NCI-H1105 treated with DMSO at 0.1 percent for 48 hours (cell line): ENCODE results near the gene GLIS1.

Source experiments
- DNase-seq: peaks from one replicate; lab custom pipeline; 2025; lab: John Stamatoyannopoulos, UW

Gene GLIS1

DNA sequence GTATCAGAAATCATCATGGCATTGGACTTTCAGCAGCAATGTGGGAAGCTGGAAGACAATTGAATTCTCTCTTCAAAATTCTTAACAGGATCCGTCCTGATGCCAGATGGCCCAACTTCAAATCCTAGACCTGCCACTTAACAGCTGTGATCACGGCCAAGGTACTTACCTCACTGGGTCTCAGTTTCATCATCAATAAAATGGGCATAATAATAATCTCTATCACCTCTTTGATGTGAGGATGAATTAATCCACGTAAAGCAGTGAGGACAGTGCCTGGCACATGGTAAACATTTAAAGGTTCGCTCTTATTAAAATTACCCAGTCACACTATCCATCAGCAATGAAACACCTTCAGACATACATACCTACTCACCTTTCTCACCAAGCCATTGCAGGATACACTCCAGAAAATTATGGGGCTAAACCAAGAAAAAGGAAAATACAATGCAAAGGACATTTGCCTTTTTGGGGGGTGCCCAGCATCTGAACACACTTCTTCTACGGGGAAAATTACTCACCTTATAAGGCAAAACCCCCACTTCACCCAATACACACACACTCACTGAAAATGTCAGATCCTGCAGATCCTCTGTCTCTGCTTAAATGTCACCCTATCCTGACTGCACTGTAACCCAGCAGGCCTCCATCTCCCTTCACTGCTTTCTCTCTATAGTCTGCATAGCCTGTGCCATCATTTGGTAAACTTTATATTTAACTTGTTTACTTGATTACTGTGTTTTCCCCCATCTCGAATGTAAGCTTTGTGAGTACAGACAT, 21.7 kb downstream of the GLIS1 start:
- DNase-seq, result no peak

DNA sequence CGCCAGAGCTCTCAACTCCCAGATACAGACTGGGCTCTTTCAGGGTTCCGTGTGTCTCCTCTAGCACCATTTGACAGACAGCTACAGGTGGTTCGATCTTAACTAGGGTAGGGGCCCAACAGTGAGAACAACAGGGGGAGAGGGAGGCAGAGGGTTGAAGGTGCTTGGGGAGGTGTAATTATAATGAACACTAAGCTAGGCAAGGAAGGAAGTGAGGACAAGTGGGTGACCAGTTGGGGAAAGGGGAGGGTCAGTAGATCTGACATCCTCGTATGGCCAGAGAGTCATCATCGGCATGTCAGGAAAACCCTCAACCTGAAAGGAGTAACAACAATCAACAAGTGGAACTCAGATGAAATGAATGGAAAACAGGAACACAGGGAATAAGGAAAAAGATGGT, 22.8 kb downstream of the GLIS1 start:
- DNase-seq, result no peak

DNA sequence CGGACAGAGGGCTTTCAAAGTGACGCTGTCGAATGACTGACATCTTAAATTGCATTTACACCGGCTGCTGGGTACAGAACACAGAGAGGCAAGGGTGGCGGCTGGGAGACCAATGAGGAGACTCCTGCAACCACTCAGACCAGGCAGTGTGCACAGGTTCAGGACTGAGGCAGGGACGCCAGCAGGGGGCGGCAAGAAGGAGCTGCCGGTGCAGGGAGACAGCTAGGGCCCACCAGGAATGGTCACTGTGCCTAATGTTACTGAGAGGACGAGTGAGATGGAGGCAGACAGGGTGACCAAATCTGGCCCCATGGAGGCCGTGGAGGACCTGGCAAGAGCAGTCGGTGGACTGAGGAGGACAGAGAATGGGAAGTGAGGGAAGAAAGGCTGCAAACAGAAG, 23.5 kb downstream of the GLIS1 start:
- DNase-seq, result no peak

DNA sequence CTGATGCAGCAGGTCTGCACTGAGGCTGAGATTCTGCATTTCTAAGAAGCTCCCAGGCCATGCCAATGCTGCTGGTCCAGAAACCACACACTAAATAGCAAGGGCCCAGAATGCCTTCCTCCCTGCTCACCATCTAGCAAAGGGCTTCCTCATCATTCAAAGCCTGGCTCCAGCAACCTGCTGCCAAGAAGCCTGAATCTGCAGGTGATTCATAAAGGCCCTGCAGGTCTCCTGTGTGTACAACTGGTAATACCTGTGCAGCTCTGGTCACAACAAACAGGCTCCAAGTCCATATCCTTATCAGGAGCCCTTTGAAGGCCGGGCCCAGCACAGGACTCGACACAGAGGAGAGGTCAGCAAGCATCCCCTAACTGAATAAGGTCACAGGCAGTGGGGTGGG, 26.7 kb downstream of the GLIS1 start:
- no peak for DNase-seq

DNA sequence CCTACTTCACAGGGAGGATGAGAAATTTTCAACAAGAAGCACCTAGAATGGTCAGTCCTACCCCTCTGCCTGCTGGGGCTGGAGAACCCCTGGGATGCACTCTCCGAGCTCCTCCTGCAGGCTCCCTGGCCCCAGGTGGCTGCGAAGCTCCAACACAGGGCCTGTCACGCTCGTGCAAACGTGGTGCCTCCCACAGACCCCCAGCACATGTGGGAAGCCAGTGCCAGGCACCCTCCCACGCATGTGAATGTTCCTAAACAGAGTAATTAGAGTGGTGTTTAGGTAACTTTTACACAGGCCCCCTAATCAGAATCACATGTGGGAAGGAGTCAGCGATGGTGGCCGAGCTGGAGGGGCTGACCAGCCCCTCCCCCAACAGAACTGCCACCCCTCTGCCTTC, 28.4 kb downstream of the GLIS1 start:
- DNase-seq, result no peak

DNA sequence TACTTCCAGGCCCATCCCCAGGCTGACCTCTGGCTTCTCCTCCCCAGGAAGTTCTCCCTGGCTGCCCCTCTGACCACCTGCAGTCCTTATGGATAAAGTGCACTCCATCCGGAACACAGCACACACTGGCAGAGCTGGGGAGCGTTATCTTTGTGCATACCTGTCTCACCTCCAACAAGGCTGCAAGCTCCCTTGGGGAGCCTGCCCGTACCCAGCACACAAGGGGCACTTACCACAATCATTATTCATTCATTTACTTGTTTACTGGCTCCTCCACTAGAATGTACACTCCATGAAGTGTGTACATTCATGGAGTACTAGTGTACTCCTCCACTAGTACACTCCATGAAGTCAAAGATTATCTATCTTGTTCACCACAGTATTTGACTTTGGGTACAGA, 30.3 kb downstream of the GLIS1 start:
- no peak for DNase-seq

DNA sequence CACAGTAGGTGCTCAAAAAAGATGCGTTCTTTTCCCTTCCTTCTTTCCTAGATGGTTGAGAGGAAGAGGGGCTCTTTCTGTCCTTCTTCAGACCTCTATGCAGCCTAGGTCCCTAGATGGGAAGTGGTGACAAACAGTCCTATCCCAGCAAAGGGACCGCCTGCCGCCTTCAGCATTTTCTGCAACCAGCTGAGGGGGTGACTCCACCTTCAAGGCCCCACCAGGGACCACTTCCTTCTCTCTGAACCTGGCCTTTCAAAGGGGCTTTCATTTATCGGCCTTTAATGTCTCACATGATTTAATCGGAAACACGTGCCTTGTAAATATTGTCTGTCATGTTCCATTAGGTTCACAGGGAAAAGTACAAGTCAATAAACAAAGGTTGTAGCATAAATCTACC, 32.6 kb downstream of the GLIS1 start:
- DNase-seq, result no peak

DNA sequence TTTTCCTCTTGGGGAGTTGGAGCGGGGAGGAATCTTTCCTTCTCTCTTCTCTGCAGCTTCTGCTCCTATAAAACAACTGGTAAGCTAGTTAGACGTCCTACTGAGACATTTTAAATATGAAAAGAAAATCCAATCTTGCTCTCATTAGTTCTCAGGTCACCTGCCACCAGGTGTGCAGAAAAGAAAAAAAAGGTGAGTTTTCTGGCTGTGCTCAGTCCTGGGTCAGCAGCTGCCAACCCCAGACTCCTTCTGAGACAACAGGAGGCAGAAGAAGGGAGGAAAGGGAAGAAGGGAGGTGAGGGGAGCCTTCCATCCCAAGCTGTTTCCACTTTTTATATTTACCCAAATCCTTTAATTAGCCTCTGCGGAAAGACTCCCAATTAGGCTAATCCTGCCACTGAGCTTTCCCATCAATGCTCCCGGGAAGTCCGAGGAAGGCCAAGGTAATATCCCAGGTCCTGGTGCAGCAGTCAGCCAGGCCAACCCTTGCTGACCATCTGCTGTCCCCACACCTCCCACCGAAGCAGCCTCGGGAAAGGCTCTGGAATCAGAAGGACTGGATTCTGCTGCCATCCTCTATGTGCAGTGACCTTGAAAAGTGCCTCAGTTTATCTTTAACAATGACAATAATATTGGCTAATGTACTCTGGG, 33.4 kb downstream of the GLIS1 start:
- no peak for DNase-seq

DNA sequence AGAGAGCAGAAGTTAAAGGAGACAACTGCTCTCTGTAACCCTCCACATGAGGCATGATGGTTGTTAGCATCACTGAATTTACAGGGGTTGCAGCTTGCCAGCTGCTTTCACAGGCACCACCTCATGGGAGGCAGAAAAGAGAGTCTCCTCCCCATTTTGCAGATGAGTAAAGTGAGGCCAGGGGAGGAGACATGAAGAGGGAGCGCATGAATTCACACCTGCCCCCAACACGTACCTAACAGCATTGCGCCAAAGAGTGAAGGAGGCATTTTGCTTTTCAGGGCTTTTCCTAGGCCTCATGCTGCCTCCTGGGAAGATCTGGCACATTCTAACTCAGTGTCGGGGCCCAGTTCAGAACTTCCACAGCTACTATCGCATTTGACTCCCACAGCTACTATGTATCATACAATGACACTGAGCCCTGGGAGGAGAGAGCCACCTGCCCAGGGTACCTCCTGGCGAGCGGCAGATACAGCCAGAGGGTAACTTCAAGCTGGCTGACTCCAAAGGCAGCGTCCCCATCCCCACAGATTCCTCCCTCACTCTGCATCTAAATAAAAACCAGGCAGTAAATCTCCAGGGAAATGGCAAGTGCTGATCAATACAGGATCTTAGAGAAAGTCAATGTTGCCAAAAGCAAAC, 34.0 kb downstream of the GLIS1 start:
- no peak for DNase-seq

DNA sequence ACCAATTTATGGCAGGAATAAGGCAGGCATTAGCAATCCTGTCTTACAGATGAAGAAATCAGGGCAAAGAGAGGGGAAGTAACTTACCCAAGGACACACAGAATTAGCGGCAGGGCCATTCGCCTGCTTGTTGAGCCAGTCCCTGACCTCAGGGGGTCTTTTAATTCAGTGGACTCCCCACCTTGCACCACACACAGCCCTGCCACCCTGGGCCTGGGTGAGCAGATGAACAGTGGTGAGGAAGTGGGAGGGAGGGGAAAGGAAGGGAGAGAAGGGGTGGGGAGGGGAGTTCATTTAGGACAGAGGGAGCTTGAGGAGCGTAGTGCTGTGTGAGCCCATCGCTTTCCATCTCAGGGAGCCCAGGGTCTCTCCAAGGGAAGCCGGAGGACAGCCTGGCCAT, 34.7 kb downstream of the GLIS1 start:
- DNase-seq, result no peak

DNA sequence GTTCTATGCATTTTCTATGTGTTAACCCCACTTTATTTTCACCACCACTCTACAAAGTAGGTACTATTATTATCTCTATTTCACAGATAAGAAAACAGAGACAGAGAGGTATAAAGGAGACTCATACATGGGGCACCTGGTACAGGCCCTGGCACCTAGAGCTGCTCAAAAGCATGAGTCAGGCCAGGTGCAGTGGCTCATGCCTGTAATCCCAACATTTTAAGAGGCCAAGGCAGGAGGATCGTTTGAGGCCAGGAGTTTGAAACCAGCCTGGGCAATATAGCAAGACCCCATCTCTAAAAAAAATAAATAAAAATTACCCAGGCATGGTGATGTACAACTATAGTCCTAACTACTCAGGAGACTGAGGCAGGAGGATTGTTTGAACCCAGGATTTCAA, 35.8 kb downstream of the GLIS1 start:
- DNase-seq, result no peak

DNA sequence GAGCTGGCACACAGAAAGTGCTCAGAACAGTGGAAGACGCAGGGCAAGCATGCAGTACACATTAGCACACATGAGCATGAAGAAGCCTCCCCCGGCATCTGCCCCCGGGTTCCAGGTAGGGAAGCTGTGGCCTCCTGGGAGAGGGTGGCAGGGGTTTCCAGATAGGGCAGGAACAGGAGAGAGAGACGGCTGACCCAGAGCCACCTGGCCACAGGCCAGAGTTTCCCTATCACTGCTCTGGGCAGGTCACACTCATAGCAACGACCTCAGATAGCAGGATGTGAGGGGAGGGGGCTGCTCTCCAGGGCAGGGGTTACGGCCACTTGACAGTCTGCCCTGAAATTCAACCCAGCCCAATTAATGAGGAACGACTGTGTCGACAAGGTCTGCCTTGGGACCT, 36.6 kb downstream of the GLIS1 start:
- DNase-seq, result no peak

DNA sequence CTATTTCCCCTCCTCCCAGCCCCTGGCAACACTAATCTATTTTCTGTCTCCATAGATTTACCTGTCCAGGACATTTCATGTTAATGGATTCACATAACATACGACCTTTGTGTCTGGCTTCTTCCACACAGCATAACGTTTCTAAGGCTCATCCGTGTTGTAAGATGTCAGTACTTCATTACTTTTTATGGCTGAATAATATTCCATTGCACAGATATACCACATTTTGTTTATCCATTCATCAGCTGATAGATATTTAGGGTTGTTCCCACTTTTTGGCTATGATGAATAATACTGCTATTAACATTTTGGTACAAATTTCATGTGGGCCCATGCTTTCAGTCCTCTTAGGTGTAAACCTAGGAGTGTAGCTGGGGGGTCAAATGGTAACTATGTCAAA, 38.2 kb downstream of the GLIS1 start:
- DNase-seq, result no peak

DNA sequence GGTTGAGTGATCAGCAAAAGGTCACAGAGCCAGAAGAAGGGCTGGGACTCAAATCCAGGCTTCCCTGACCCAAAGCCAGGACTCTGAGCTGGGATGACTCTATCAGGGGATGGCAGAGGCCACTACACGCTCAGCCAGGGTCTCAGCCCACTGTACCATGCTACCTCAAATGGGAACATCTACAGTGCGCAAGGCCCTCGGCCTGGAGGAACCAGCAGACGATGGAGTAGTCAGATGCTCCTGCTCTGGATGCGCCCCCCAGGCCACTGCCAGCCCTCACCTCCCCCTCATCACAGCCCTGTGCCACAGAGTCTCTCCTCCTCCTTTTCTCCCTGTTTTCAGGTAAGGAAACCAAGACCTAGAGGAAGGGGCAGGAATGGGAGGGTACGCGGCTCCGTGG, 39.0 kb downstream of the GLIS1 start:
- no peak for DNase-seq

DNA sequence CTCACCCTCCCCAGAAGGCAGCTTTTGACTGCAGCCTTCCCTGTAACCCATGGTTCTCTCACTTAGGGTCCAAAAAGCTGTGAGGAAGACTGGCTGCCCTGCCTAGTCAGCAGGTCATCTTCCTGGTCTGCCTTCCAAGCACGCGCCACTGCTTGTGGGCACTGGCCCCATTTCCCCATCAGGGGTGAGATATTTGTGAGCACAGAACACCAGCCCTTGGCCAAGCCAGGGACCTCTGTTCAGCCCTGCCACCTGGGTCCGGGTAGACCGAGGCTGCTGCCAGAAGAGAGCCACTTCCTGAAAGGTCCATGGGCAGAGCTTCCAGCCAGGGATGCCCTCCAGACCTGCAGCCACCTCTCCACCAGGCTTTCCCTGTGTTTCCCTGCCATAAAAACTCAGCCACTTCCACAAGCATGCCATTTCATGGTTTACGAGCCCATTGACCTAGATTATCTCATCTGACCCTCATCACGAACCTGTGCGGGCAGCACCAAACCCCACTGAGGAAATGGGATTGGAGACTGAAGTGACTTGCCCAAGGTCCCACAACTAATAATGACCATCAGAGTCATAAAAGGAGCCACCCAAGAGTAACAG, 40.5 kb downstream of the GLIS1 start:
- no peak for DNase-seq

DNA sequence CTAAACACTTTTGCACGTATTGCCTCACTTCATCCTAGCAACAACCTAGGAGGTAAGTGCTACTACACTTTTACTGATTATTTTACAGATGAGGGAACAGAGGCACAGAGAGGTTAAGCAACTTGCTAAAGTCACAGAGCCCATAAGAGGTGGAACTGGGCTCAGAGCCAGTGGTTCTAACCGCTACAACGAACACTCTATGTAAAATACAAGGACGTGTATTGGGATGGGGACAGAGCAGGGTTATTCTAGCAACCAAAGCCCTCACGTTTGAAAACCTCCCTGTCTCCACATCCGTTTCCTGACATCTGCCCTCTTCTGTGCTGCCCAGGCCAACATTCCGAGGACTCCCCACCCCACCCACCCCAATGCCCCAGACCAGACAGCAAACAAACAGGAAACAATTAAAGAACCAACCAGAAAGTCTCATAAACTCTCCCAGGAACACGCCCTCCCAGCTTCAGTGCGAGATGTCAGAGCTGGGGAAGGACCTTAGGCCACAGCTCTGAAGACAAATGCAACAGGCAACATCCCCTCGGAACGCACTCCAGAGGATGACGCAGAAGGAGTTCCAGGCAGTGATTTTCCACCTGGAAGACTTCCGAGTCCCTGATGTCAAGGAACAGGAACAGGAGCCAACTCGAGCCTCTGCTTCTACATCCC, 41.1 kb downstream of the GLIS1 start:
- DNase-seq, result no peak

DNA sequence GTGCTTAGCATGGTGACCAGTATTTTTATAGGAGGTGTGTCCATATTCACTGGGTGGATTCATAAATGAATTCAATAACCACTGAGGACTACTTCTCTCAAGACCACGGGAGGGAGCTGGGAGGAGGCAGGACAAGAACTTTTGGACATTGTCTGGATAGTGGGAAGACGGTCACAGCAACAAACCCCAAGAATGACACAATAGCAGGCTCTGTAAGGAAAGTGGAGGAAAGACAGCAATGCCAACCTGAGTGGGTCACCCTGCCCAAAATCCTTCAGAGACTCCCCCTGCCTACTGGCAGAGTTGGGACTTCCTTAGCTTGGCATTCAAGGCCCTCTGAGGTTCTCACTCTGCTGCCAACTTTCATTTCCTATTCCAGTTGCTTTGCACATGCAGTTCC, 42.0 kb downstream of the GLIS1 start:
- no peak for DNase-seq

DNA sequence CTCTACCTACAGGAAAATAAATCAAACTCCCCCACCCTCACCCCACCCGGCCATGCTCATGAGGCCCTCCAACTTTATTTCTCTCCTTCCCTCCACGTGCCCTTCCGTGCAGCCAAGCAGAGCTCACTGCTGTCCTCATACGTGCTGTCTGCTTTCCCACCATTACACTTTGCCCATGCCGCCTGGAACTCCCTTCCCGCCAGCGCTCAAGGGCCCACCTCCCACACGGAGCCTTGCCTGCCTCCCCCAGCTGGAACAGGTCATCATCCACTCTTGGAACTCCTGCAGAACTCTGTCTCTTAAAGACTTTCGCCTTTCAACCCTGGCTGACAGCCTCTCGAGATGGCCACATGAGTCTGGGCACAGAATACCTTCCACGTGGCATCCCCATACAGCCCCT, 42.4 kb downstream of the GLIS1 start:
- DNase-seq, result no peak

DNA sequence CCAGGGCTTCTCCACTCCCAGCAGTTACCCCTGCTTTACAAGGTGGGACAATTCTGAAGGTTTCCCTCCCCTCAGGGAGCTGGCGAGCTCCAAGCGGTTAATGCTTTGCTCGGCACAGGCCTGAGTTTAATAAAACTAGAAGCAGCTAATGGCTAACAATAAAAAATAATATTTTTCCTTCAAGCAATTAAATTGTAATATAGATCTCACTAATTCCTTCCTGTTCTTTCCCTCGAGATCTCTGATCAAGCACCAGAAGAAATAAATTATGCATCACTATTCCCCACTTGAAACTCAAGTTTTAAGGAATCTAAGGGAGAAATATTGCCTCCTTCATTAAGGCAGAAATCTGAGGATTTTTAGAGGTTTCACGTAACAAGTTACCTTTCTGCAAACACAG, 42.9 kb downstream of the GLIS1 start:
- no peak for DNase-seq

DNA sequence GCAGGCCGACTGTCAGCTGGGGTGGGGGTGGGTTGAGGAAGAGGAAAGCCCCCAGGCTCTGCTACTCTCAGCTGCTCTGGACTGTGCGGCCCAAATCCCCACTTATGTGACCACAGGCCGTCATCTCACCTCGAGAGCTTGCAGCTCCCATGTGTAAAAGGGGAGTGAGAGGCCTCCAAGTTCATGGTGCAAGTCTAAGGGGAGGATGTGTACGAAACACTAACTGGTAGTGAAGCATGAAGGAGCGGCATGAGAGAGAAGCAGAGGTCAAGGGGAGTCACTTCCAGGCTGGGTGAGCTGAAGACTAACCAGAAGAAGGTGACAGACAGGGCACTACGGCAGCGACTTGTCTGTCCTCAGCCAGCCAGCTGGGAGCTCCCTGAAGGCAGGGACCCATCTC, 43.8 kb downstream of the GLIS1 start:
- DNase-seq, result no peak

DNA sequence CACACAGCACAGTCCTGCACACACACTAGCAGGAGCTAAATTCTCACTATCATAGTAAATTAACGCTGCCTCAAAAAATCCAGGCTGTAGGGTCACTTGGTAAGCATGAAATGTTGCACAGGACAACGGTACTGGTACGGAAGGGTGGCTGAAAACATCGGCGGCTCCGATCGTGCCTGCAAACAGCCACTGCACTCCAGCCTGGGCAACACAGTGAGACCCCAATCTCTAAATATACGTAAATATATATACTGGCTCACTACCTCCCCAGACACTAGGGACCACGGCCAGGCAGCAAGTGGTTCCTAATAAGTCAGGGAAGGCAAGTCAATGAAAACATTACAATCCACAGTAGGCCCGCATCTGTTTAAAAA, 44.3 kb downstream of the GLIS1 start:
- no peak for DNase-seq
